ENCODE measurements around the gene OMG.
"Not testable (repeated sequence)": the region's sequence is repeated elsewhere in the genome, so short reads cannot be mapped to it uniquely, and the experiment has no call there.

OMG gene

DNA sequence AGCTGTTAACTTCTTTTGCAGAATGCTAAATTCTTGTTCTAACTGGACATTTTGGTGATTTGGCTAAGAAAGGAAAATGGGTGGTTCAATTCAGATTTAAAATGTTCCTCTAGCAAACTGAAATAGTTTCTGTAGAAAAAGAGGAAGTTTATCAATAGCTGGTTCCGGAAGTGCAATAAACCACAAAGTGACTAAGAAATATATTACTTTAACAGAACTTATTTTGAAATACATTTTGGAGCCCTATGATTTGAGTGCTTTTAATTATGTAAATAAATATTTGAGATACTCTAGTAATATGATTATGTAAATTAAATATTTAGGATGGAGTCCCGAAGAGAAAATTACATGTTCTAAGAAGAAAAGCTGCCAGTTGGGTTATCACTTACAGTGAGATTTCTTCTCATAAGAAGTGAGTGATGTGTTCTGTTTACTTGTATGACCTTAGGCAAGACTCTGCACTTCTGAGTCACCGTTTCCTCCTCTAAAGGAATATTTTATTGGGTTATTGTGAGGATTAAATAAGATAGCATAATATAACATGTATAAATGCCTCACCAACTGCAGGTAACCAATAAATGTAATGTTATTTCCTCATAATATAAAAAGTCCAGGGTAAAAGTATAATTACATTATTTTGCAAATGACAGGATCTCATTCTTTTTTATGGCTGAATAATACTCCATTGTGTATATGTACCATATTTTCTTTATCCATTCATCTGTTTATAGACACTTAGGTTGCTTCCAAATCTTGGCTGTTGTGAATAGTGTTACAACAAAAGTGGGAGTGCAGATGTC is 17.1 kb upstream of the OMG start, which contains the start of gene EVI2B:
Gene EVI2B, minus strand, starts transcription at position 73 of the 800 bp plus-strand sequence. CDS start 8,445 bp downstream, outside the sequence.
- no peak within 1 kb of the TSS for H3K4me3 ChIP-seq (ENCODE audit: low read length)
- TF ChIP-seq, protein P1, sequence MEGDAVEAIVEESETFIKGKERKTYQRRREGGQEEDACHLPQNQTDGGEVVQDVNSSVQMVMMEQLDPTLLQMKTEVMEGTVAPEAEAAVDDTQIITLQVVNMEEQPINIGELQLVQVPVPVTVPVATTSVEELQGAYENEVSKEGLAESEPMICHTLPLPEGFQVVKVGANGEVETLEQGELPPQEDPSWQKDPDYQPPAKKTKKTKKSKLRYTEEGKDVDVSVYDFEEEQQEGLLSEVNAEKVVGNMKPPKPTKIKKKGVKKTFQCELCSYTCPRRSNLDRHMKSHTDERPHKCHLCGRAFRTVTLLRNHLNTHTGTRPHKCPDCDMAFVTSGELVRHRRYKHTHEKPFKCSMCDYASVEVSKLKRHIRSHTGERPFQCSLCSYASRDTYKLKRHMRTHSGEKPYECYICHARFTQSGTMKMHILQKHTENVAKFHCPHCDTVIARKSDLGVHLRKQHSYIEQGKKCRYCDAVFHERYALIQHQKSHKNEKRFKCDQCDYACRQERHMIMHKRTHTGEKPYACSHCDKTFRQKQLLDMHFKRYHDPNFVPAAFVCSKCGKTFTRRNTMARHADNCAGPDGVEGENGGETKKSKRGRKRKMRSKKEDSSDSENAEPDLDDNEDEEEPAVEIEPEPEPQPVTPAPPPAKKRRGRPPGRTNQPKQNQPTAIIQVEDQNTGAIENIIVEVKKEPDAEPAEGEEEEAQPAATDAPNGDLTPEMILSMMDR (conservative IDR thresholded peaks at IDR 0.05; ENCODE audit: low read depth, low read length): no peak
- no peak for DNase-seq (ENCODE audit: low read depth)

DNA sequence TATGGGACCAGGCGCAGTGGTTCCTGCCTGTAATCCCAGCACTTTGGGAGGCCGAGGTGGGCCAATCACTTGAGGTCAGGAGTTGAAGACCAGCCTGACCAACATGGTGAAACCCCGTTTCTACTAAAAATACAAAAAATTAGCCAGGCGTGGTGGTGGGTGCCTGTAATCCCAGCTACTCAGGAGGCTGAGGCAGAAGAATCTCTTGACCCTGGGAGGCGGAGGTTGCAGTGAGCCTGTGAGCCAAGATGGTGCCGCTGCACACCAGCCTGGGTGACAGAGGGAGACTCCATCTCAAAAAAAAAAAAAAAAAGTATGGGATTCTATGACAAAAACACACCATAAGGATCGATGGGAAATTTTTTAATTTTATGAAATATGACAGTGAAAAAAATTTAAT is 15.2 kb upstream of the OMG start:
- not testable (repeated sequence) for DNase-seq (ENCODE audit: low read depth)

DNA sequence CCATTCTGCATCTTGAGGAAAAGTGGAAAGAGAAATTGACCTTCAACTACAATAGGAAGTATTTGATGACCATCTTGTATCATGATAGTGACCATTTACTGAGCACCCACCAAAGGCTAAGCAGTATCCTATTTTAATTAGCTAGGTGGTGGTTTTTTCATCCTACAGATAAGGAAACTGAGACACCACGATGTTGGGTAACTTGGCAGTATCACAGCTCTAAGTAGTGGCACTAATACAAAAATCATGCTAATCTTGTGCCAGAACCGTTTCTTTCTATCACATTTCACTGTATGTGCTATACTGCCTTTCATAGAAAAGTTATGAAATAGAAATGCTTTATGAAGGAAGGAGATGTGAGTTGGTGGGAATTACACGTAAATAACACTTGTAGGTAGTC is 14.5 kb upstream of the OMG start:
- DNase-seq (ENCODE audit: low read depth): no peak
- TF ChIP-seq, protein P1 (conservative IDR thresholded peaks at IDR 0.05; ENCODE audit: low read depth, low read length): no peak
- no peak overlapping the region for H3K4me3 ChIP-seq (ENCODE audit: low read length)

More for the DNA sequence above, 15.2 kb upstream of the OMG start:
- not testable (repeated sequence) for H3K4me3 ChIP-seq (ENCODE audit: low read length)

DNA sequence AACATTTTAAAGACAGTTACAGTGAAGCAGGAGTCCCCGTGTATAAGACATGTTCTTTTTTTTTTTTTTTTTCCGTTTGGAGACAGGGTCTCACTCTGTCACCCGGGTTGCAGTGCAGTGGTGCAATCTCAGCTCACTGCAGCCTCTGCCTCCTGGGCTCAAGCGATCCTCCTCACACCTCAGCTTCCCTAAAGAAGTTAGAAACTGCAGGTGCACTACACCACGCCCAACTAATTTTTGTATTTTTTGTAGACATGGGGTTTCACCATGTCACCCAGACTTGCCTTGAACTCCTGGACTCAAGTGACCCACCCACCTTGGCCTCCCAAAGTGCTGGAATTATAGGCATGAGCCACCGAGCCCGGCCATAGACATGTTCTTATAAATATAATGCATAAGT is 13.8 kb upstream of the OMG start:
- H3K4me3 ChIP-seq (ENCODE audit: low read length): no peak overlapping the region
- TF ChIP-seq, protein P1 (conservative IDR thresholded peaks at IDR 0.05; ENCODE audit: low read depth, low read length): no peak
- DNase-seq (ENCODE audit: low read depth): no peak

DNA sequence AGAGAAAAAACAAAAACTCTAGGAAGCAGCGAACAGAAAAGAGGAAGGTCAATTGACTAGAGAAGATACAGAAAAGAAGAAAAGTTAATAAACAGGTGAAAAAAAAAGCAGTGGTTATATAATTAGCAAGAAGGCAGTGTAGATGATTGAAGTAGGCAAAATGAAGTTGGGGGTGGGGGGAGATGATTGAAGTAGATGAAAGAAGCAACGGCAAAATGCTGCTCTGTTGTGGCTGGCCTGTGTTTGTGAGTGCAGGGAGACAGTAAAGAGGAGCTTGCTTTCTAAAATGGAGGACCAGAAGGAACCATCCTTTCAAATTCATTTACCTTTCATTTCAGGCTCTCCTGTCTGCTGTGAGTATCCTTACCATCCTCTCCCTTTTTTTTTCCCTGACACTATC is 13.2 kb upstream of the OMG start:
- TF ChIP-seq, protein P1 (conservative IDR thresholded peaks at IDR 0.05; ENCODE audit: low read depth, low read length): no peak
- no peak overlapping the region for H3K4me3 ChIP-seq (ENCODE audit: low read length)
- DNase-seq (ENCODE audit: low read depth): no peak

DNA sequence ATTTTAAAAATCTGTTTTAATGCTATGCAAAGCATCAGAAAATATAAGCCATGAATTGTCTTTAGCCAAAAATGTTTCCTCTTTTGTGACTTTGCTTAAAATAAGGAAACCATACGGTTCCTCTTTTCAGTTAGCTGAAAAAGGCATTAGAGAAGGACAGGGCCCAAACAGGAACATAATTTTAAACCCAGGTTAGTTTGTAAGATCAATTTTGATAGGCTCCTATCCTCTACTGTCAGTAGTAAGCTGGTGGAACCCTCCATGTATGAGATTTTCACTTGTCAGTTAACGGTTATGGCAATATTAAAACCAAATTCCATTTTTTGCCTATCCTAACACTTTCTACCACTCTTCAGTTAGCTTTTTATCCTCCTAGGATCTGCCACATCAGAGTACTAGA is 12.5 kb upstream of the OMG start:
- TF ChIP-seq, protein P1 (conservative IDR thresholded peaks at IDR 0.05; ENCODE audit: low read depth, low read length): no peak
- no peak overlapping the region for H3K4me3 ChIP-seq (ENCODE audit: low read length)
- no peak for DNase-seq (ENCODE audit: low read depth)

DNA sequence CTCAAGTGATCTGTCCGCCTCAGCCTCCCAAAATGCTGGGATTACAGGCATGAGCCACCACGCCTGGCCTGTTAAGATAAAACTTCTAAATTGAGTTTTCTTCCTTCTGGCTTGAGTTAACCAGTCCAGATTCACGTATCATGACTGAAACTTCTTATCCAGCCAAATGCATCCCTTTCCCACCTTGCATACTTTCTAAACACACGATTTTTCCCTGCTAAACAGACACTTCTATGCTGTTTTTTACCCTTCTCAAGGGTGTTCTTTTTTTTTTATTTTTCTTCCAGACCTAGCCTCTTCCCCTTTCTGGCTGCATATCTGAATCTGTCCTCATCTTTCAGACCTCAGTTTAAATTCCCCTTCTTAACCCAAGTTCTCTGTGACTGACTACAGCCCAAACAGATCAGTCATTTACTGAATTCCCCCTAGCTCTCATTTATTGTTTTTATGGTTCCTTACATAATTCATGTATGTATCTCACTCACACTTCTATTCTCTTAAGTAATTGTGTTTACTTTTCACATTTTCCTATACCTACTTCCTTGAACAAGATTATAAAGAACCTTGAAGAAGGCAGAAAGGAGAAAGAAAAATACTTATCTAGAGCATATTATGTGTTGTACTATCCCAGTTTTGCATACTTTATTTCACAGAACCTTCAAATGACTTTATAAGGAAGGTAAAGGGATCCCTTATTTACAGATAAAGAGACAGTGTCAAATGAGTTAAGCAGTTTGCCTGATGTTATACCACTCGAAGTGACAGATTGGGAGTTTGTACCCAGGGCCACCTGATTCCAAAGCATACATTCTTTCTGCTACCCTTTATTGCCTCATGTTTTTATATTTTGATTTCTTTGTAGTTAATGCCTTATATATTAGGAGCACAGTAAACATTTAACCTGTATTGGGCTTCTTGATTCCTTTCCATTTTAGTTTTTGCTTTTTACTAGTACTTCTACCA is 11.6 kb upstream of the OMG start:
- DNase-seq (ENCODE audit: low read depth): no peak
- TF ChIP-seq, protein P1 (conservative IDR thresholded peaks at IDR 0.05; ENCODE audit: low read depth, low read length): no peak
- H3K4me3 ChIP-seq (ENCODE audit: low read length): no peak overlapping the region
